ENCODE data around the gene TMPRSS4. TPM values are rescaled to one million over a fixed set of nuclear protein-coding genes. Genes with fewer than 3 reads are reported as not detected.

The TMPRSS4 gene
- total RNA-seq, 6 experiments from 2014 or later = 0.35 to 0.51 TPM; not detected in 4

GRCh38 chr11:118104491-118104890 is 27.6 kb downstream of the TMPRSS4 start:
- Histone ChIP-seq H3K36me3 (no peaks in the 10 kb centered on the region), H3K4me1 (no peaks in the 10 kb centered on the region), H3K9me3 (no peaks in the 10 kb centered on the region), H3K4me3 (no peak overlapping the region), H3K27me3 (no peaks in the 10 kb centered on the region), H3K27ac (no peak overlapping the region)
- intact Hi-C loops (cut with DNase I) = no loop called here
- ATAC-seq = no peak
- no CpG with 5 or more reads among the region's 6 CpGs for whole genome bisulfite sequencing (ENCODE audit: insufficient coverage, low coverage, low lambda C conversion rate, missing lambda C conversion rate)
- TF ChIP-seq CTCF (IDR thresholded peaks at IDR 0.05) (no peak), POLR2A (IDR thresholded peaks at IDR 0.05) (no peak)
- no peak for DNase-seq

GRCh38 chr11:118105657-118106305 is 28.9 kb downstream of the TMPRSS4 start:
- Histone ChIP-seq H3K27ac (no peak overlapping the region), H3K27me3 (no peaks in the 10 kb centered on the region), H3K36me3 (no peaks in the 10 kb centered on the region), H3K4me3 (no peak overlapping the region), H3K9me3 (no peaks in the 10 kb centered on the region), H3K4me1 (no peaks in the 10 kb centered on the region)
- ATAC-seq (peak in 1 of 4 donors; percentile 24), DNase-seq (no peak)
- 56% methylated on average over 3 of the region's 4 CpGs for WGBS (ENCODE audit: insufficient coverage, low coverage, low lambda C conversion rate, missing lambda C conversion rate)
- TF ChIP-seq POLR2A (IDR thresholded peaks at IDR 0.05) = no peak
- no peak for TF ChIP-seq CTCF (IDR thresholded peaks at IDR 0.05)
- intact Hi-C loops (cut with DNase I) = no loop called here

- no peaks in the 10 kb centered on the region for H3K4me1 ChIP-seq
- TF ChIP-seq CTCF (IDR thresholded peaks at IDR 0.05) = no peak
- TF ChIP-seq POLR2A (IDR thresholded peaks at IDR 0.05) = no peak
- ATAC-seq (no peak), DNase-seq (no peak)
- H3K36me3 ChIP-seq = no peaks in the 10 kb centered on the region
- H3K27me3 ChIP-seq = no peaks in the 10 kb centered on the region
- H3K27ac ChIP-seq = no peak overlapping the region
- WGBS (ENCODE audit: insufficient coverage, low coverage, low lambda C conversion rate, missing lambda C conversion rate) = 50% methylated on average over 1 of the region's 2 CpGs
- intact Hi-C loops (cut with DNase I) = no loop called here
- H3K9me3 ChIP-seq = no peaks in the 10 kb centered on the region
- H3K4me3 ChIP-seq = no peak overlapping the region
These were observed 30.0 kb downstream of the TMPRSS4 start for GRCh38 chr11:118106789-118107335.

- intact Hi-C loops (cut with DNase I) = no loop called here
- Histone ChIP-seq H3K27ac (no peak overlapping the region), H3K27me3 (no peaks in the 10 kb centered on the region), H3K4me1 (no peaks in the 10 kb centered on the region), H3K36me3 (no peaks in the 10 kb centered on the region), H3K4me3 (no peak overlapping the region), H3K9me3 (no peaks in the 10 kb centered on the region)
- TF ChIP-seq CTCF (IDR thresholded peaks at IDR 0.05) (no peak), POLR2A (IDR thresholded peaks at IDR 0.05) (no peak)
- 67% methylated on average over 5 of the region's 5 CpGs for WGBS (ENCODE audit: insufficient coverage, low coverage, low lambda C conversion rate, missing lambda C conversion rate)
- ATAC-seq (no peak), DNase-seq (no peak)
These were observed 31.6 kb downstream of the TMPRSS4 start for GRCh38 chr11:118108513-118108912.

Data from right lobe of liver (tissue), 6 donors.